ENCODE measurements around the gene ECE1.

- no peak for TF ChIP-seq POLR2A (IDR thresholded peaks at IDR 0.05; ENCODE audit: low read depth, low read length)
- TF ChIP-seq, protein P1, sequence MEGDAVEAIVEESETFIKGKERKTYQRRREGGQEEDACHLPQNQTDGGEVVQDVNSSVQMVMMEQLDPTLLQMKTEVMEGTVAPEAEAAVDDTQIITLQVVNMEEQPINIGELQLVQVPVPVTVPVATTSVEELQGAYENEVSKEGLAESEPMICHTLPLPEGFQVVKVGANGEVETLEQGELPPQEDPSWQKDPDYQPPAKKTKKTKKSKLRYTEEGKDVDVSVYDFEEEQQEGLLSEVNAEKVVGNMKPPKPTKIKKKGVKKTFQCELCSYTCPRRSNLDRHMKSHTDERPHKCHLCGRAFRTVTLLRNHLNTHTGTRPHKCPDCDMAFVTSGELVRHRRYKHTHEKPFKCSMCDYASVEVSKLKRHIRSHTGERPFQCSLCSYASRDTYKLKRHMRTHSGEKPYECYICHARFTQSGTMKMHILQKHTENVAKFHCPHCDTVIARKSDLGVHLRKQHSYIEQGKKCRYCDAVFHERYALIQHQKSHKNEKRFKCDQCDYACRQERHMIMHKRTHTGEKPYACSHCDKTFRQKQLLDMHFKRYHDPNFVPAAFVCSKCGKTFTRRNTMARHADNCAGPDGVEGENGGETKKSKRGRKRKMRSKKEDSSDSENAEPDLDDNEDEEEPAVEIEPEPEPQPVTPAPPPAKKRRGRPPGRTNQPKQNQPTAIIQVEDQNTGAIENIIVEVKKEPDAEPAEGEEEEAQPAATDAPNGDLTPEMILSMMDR (conservative IDR thresholded peaks at IDR 0.05; ENCODE audit: low read depth, low read length): peak; percentile 57
These were observed 73.1 kb downstream of the ECE1 start for GRCh38 chr1:21216835-21217811.

Data from IMR-90 (cell line).